Eye (tissue), 1 donor: ENCODE data around the gene CNDP2.
A peak's percentile ranks its signal among the peaks of the same experiment; 100 is the strongest.
"Not testable (repeated sequence)": the region's sequence is repeated elsewhere in the genome, so short reads cannot be mapped to it uniquely, and the experiment has no call there.

ENCODE experiments used
- DNase-seq: peaks from one replicate; pipeline ENCODE4 v3.0.0-alpha.2; 2015

Gene CNDP2

GRCh38 chr18:74540652-74541421, 44.7 kb downstream of the CNDP2 start:
- DNase-seq, result no peak

- DNase-seq, result no peak
Observed at GRCh38 chr18:74541703-74542555, 45.8 kb downstream of the CNDP2 start.

GRCh38 chr18:74544898-74545297, 48.7 kb downstream of the CNDP2 start:
- no peak for DNase-seq

- DNase-seq, result no peak
Observed at GRCh38 chr18:74546007-74546406, 49.8 kb downstream of the CNDP2 start.

- no peak for DNase-seq
Observed at GRCh38 chr18:74546751-74547530, 50.8 kb downstream of the CNDP2 start.

GRCh38 chr18:74547860-74548259, 51.7 kb downstream of the CNDP2 start:
- no peak for DNase-seq

- no peak for DNase-seq
Observed at GRCh38 chr18:74549591-74550104, 53.5 kb downstream of the CNDP2 start.

- no peak for DNase-seq
Observed at GRCh38 chr18:74550886-74551285, 54.7 kb downstream of the CNDP2 start.

- DNase-seq, result peak; percentile 56
Observed at GRCh38 chr18:74551452-74551851, 55.3 kb downstream of the CNDP2 start.

- peak; percentile 95 for DNase-seq
Observed at GRCh38 chr18:74551936-74552555, 55.9 kb downstream of the CNDP2 start.

GRCh38 chr18:74556126-74556525, 60.0 kb downstream of the CNDP2 start:
- no peak for DNase-seq

GRCh38 chr18:74558096-74558495, 61.9 kb downstream of the CNDP2 start:
- DNase-seq, result no peak

- no peak for DNase-seq
Observed at GRCh38 chr18:74562131-74562730, 66.1 kb downstream of the CNDP2 start.

- no peak for DNase-seq
Observed at GRCh38 chr18:74562775-74563174, 66.6 kb downstream of the CNDP2 start.

GRCh38 chr18:74563999-74564398, 67.8 kb downstream of the CNDP2 start:
- DNase-seq, result no peak

- DNase-seq, result not testable (repeated sequence)
Observed at GRCh38 chr18:74565164-74565563, 69.0 kb downstream of the CNDP2 start.

GRCh38 chr18:74565993-74566392, 69.8 kb downstream of the CNDP2 start:
- not testable (repeated sequence) for DNase-seq

GRCh38 chr18:74567822-74568221, 71.7 kb downstream of the CNDP2 start:
- no peak for DNase-seq

GRCh38 chr18:74569401-74569800, 73.2 kb downstream of the CNDP2 start:
- DNase-seq, result no peak

- no peak for DNase-seq
Observed at GRCh38 chr18:74570266-74570665, 74.1 kb downstream of the CNDP2 start.

GRCh38 chr18:74571895-74572680, 75.9 kb downstream of the CNDP2 start:
- no peak for DNase-seq
